AG09309 (cell line): Measurements from ENCODE around the gene BICRA.
"Not testable (repeated sequence)": the region's sequence is repeated elsewhere in the genome, so short reads cannot be mapped to it uniquely, and the experiment has no call there.

Experiments used
- DNase-seq: peaks from one replicate; pipeline ENCODE4 v3.0.0-alpha.2; 2010; ENCODE audit warnings: low read depth
- H3K4me3 ChIP-seq: 2 replicates; pipeline ENCODE4 v1.5.1; 2011; ENCODE audit warnings: mild to moderate bottlenecking, low read depth, low read length, moderate library complexity; ENCODE audit not compliant: control insufficient read depth
- CTCF ChIP-seq: IDR thresholded peaks from 2 replicates; pipeline ENCODE4 v1.5.1; 2011; ENCODE audit warnings: mild to moderate bottlenecking, low read depth, low read length, inconsistent platforms; ENCODE audit not compliant: insufficient read depth, control insufficient read depth; ENCODE audit errors: missing control alignments

The BICRA gene

GRCh38 chr19:47589824-47590223 is 19.1 kb upstream of the BICRA start:
- no peak for TF ChIP-seq CTCF
- H3K4me3 ChIP-seq = no peak overlapping the region
- DNase-seq = no peak

GRCh38 chr19:47593860-47594259 is 15.1 kb upstream of the BICRA start:
- no peak overlapping the region for H3K4me3 ChIP-seq
- no peak for TF ChIP-seq CTCF
- no peak for DNase-seq

- no peak for DNase-seq
- TF ChIP-seq CTCF = no peak
- H3K4me3 ChIP-seq = no peak overlapping the region
These were observed 13.0 kb upstream of the BICRA start for GRCh38 chr19:47595944-47596343.

- peak; percentile 94 for DNase-seq
- peak; percentile 1 for TF ChIP-seq CTCF
- peak overlapping the region; percentile 60 for H3K4me3 ChIP-seq
These were observed 10.3 kb upstream of the BICRA start for GRCh38 chr19:47598407-47599349.

GRCh38 chr19:47599671-47600245 is 9.2 kb upstream of the BICRA start:
- peak overlapping the region; percentile 60 for H3K4me3 ChIP-seq
- DNase-seq = not testable (repeated sequence)

- peak; percentile 94 for DNase-seq
- TF ChIP-seq CTCF = no peak
- peak overlapping the region; percentile 60 for H3K4me3 ChIP-seq
These were observed 8.4 kb upstream of the BICRA start for GRCh38 chr19:47600246-47601179.
